PC-3 (cell line): ENCODE data around the gene UGGT2. TPM values are rescaled to one million over a fixed set of nuclear protein-coding genes. Genes with fewer than 3 reads are reported as not detected.

Experiments
- ATAC-seq: fragments of 200-7000 bp; cut with Tn5 transposase; 2 replicates; pipeline ENCODE4 v1.9.1; 2020; ENCODE audit warnings: mild to moderate bottlenecking, moderate library complexity
- BruUV-seq: library from RNA; stranded (reverse); fragments of 400-500 nt; replicated peaks from 2 replicates; lab custom pipeline; 2021; lab: Mats Ljungman, UMichigan
- CTCF ChIA-PET: fragments of 300-600 bp; sonication (Branson Sonifier 250); formaldehyde crosslinking; loops from one replicate; lab custom pipeline; 2022; ENCODE audit warnings: antibody characterized with exemption; lab: Charles Lee
- POLR2A ChIA-PET: fragments of 300-600 bp; sonication (Branson Sonifier 250); formaldehyde crosslinking; loops from one replicate; lab custom pipeline; 2022; ENCODE audit warnings: antibody characterized with exemption; ENCODE audit not compliant: unreplicated experiment; lab: Charles Lee
- DNase-seq: peaks from one replicate; pipeline ENCODE4 v3.0.0-alpha.2; 2015
- H2AFZ ChIP-seq: fragments of 300-600 bp; sonication (generic); 2 replicates; pipeline ENCODE4 v1.6.0; 2016; ENCODE audit warnings: antibody characterized with exemption, low read length
- H3F3A ChIP-seq: fragments of 300-600 bp; sonication (generic); one replicate; pipeline ENCODE4 v1.6.0; 2017; ENCODE audit warnings: antibody characterized with exemption, low read length, control low read depth, mild to moderate bottlenecking; ENCODE audit not compliant: unreplicated experiment
- H3K27ac ChIP-seq: fragments of 300-600 bp; sonication (generic); 2 replicates; pipeline ENCODE4 v1.5.1; 2016; ENCODE audit warnings: mild to moderate bottlenecking, low read length
- H3K27me3 ChIP-seq: fragments of 300-600 bp; sonication (generic); 2 replicates; pipeline ENCODE4 v1.6.1; 2016; ENCODE audit warnings: low read length, mixed read lengths
- H3K36me3 ChIP-seq: fragments of 300-600 bp; sonication (generic); 2 replicates; pipeline ENCODE4 v1.6.1; 2016; ENCODE audit warnings: low read depth, mixed run types, low read length, mixed read lengths
- H3K4me1 ChIP-seq: fragments of 300-600 bp; sonication (generic); 2 replicates; pipeline ENCODE4 v1.5.1; 2016; ENCODE audit warnings: low read length; ENCODE audit not compliant: insufficient read depth
- H3K4me2 ChIP-seq: fragments of 300-600 bp; sonication (generic); 2 replicates; pipeline ENCODE4 v1.6.0; 2016; ENCODE audit warnings: low read length
- H3K4me3 ChIP-seq: fragments of 300-600 bp; sonication (generic); 2 replicates; pipeline ENCODE4 v1.5.1; 2016; ENCODE audit warnings: mild to moderate bottlenecking, low read length, mixed read lengths
- H3K79me2 ChIP-seq: fragments of 300-600 bp; sonication (generic); 2 replicates; pipeline ENCODE4 v1.6.1; 2017; ENCODE audit warnings: low read length, mixed read lengths
- H3K9ac ChIP-seq: fragments of 300-600 bp; sonication (generic); 2 replicates; pipeline ENCODE4 v1.6.0; 2016; ENCODE audit warnings: mild to moderate bottlenecking, low read length
- H3K9me2 ChIP-seq: fragments of 300-600 bp; sonication (generic); replicated peaks from 2 replicates; pipeline ENCODE4 v1.6.1; 2016; ENCODE audit warnings: mixed run types, low read length, mixed read lengths
- H3K9me3 ChIP-seq: fragments of 300-600 bp; sonication (generic); 2 replicates; pipeline ENCODE4 v1.6.1; 2016; ENCODE audit warnings: low read length, mixed read lengths
- H4K20me1 ChIP-seq: fragments of 300-600 bp; sonication (generic); 2 replicates; pipeline ENCODE4 v1.6.1; 2016; ENCODE audit warnings: low read length, mixed read lengths
- CTCF ChIP-seq: fragments of 300-600 bp; sonication (generic); conservative IDR thresholded peaks from 2 replicates; pipeline ENCODE4 v1.5.1; 2017; ENCODE audit warnings: antibody characterized with exemption, low read depth, mild to moderate bottlenecking, low read length
- EZH2 ChIP-seq: fragments of 300-600 bp; sonication (generic); IDR thresholded peaks from one replicate; pipeline ENCODE4 v1.6.1; 2017; ENCODE audit warnings: antibody characterized with exemption, mild to moderate bottlenecking, low read length; ENCODE audit not compliant: unreplicated experiment
- EZH2phosphoT487 ChIP-seq: fragments of 300-600 bp; sonication (generic); IDR thresholded peaks from 2 replicates; pipeline ENCODE4 v1.6.1; 2018; ENCODE audit warnings: mild to moderate bottlenecking, antibody characterized with exemption, low read length, borderline replicate concordance
- intact Hi-C: fragments of 100-400 bp; cut with micrococcal nuclease; formaldehyde crosslinking; loops from 2 replicates; pipeline ENCODE4 v1.9.0; 2023
- total RNA-seq: library from RNA; depleted of rRNA; stranded (reverse); fragments of >200 nt; gene quantifications from 2 replicates; pipeline ENCODE4 v1.2.3, GENCODE V29; 2014

Gene UGGT2
- total RNA-seq, 1 experiment from 2014 or later: 24.3 TPM

- no peaks in the 10 kb centered on the region for H3K79me2 ChIP-seq
- H4K20me1 ChIP-seq: no peaks in the 10 kb centered on the region
- H3K36me3 ChIP-seq: no peaks in the 10 kb centered on the region
- TF ChIP-seq EZH2 (no peak), CTCF (no peak), EZH2phosphoT487 (no peak)
- no peaks in the 10 kb centered on the region for H3K4me1 ChIP-seq
- intact Hi-C loops: no loop called here
- H3K9me2 ChIP-seq: no peaks in the 10 kb centered on the region
- no peak overlapping the region for H3K27ac ChIP-seq
- H2AFZ ChIP-seq: no peak overlapping the region
- H3K27me3 ChIP-seq: no peaks in the 10 kb centered on the region
- DNase-seq (no peak), ATAC-seq (peak; percentile 51)
- no TSS peak for BruUV-seq
- ChIA-PET POLR2A (no interaction called here), CTCF (interaction anchor here (0.7 kb wide), 1 partner anchor 39 kb away, joined by 9 read pairs; no protein-coding TSS in a partner anchor)
- H3K4me3 ChIP-seq: no peak overlapping the region
- no peaks in the 10 kb centered on the region for H3F3A ChIP-seq
- no peak overlapping the region for H3K9ac ChIP-seq
- 0 out of 2 replicates have a peak, but pooled peaks cover 4% of the 10 kb centered on the region for H3K9me3 ChIP-seq
- no peak overlapping the region for H3K4me2 ChIP-seq
These were observed 247.3 kb downstream of the UGGT2 start for GRCh38 chr13:95805921-95806320.

GRCh38 chr13:95801825-95802224 is 251.4 kb downstream of the UGGT2 start:
- no peak overlapping the region for H3K4me3 ChIP-seq
- no peaks in the 10 kb centered on the region for H3K36me3 ChIP-seq
- 0 out of 2 replicates have a peak, but pooled peaks cover 4% of the 10 kb centered on the region for H3K9me3 ChIP-seq
- no peak overlapping the region for H2AFZ ChIP-seq
- DNase-seq (no peak), ATAC-seq (no peak)
- H3K27ac ChIP-seq: no peak overlapping the region
- no peaks in the 10 kb centered on the region for H3K27me3 ChIP-seq
- no peak overlapping the region for H3K9ac ChIP-seq
- no peaks in the 10 kb centered on the region for H4K20me1 ChIP-seq
- POLR2A ChIA-PET: no interaction called here
- no peaks in the 10 kb centered on the region for H3K9me2 ChIP-seq
- no peaks in the 10 kb centered on the region for H3F3A ChIP-seq
- CTCF ChIA-PET: interaction anchor here (0.5 kb wide), 1 partner anchor 32 kb away, joined by 3 read pairs; no protein-coding TSS in a partner anchor
- H3K4me1 ChIP-seq: no peaks in the 10 kb centered on the region
- TF ChIP-seq EZH2: no peak
- TF ChIP-seq CTCF: no peak
- no peak for TF ChIP-seq EZH2phosphoT487
- H3K79me2 ChIP-seq: no peaks in the 10 kb centered on the region
- intact Hi-C loops: no loop called here
- BruUV-seq: no TSS peak
- no peak overlapping the region for H3K4me2 ChIP-seq

- Histone ChIP-seq H3K4me2 (no peak overlapping the region), H3K9ac (no peak overlapping the region), H3K27ac (no peak overlapping the region), H2AFZ (no peak overlapping the region), H3K9me2 (no peaks in the 10 kb centered on the region), H3K4me3 (no peak overlapping the region), H3F3A (no peaks in the 10 kb centered on the region), H3K79me2 (no peaks in the 10 kb centered on the region), H3K4me1 (no peaks in the 10 kb centered on the region), H3K9me3 (no peaks in the 10 kb centered on the region), H4K20me1 (no peaks in the 10 kb centered on the region), H3K27me3 (no peaks in the 10 kb centered on the region), H3K36me3 (no peaks in the 10 kb centered on the region)
- intact Hi-C loops: no loop called here
- no peak for DNase-seq
- no peak for ATAC-seq
- ChIA-PET CTCF (no interaction called here), POLR2A (no interaction called here)
- TF ChIP-seq EZH2phosphoT487: no peak
- TF ChIP-seq EZH2: no peak
- TF ChIP-seq CTCF: no peak
- no TSS peak for BruUV-seq
These were observed 252.8 kb downstream of the UGGT2 start for GRCh38 chr13:95800436-95800835.
